D721Med (cell line): ENCODE results near the gene ST8SIA6.
"Not testable (repeated sequence)": the region's sequence is repeated elsewhere in the genome, so short reads cannot be mapped to it uniquely, and the experiment has no call there.

Source experiments
- DNase-seq: peaks from one replicate; pipeline ENCODE4 v3.0.0; 2011; ENCODE audit warnings: low spot score; ENCODE audit not compliant: insufficient read length
- FAIRE-seq: peaks from 2 replicates; lab custom pipeline; 2011; peaks lifted over from hg19 to GRCh38; lab: Jason Lieb, UNC
- CTCF ChIP-seq: IDR thresholded peaks from 2 replicates; pipeline ENCODE4 v1.5.1; 2012; ENCODE audit warnings: mild to moderate bottlenecking, control low read depth; ENCODE audit not compliant: insufficient read depth; ENCODE audit errors: missing control alignments

Gene ST8SIA6

GRCh38 chr10:17454161-17455014, at the start of gene ST8SIA6:
ST8SIA6 (minus strand) TSS chr10:17454595; CDS start chr10:17454255, 340 bp downstream.
- no peak for DNase-seq
- TF ChIP-seq CTCF = no peak
- no peak for FAIRE-seq

GRCh38 chr10:17503795-17504194, 49.4 kb upstream of the ST8SIA6 start:
- TF ChIP-seq CTCF = no peak
- FAIRE-seq = no peak

GRCh38 chr10:17502814-17503213, 48.4 kb upstream of the ST8SIA6 start:
- DNase-seq (no peak), FAIRE-seq (no peak)
- no peak for TF ChIP-seq CTCF

More at GRCh38 chr10:17503795-17504194, 49.4 kb upstream of the ST8SIA6 start:
- no peak for DNase-seq

- FAIRE-seq, DNase-seq: not testable (repeated sequence)
Observed at GRCh38 chr10:17499014-17499413, 44.6 kb upstream of the ST8SIA6 start.

- TF ChIP-seq CTCF = no peak
- no peak for FAIRE-seq
- no peak for DNase-seq
Observed at GRCh38 chr10:17497446-17498030, 43.1 kb upstream of the ST8SIA6 start.

- DNase-seq (no peak), FAIRE-seq (no peak)
- no peak for TF ChIP-seq CTCF
Observed at GRCh38 chr10:17494626-17495260, 40.3 kb upstream of the ST8SIA6 start.

- no peak for DNase-seq
- no peak for TF ChIP-seq CTCF
- FAIRE-seq = no peak
Observed at GRCh38 chr10:17488848-17489247, 34.5 kb upstream of the ST8SIA6 start.
